Measurements from ENCODE around the gene POLG. TPM values are rescaled to one million over a fixed set of nuclear protein-coding genes. Genes with fewer than 3 reads are reported as not detected.

POLG gene
- total RNA-seq, 4 donors from 2014 or later, result 61.1 to 110 (median 82.6) TPM

- WGBS, 2 donors, result 32 to 52% methylated on average over 5 of the region's 5 CpGs
- H3K4me3 ChIP-seq (ENCODE audit: low read depth, poor library complexity, severe bottlenecking), result no peak overlapping the region
- no peak for DNase-seq (ENCODE audit: low spot score in 2 of 2)
- TF ChIP-seq POLR2A (IDR thresholded peaks at IDR 0.05) (no peak), CTCF (IDR thresholded peaks at IDR 0.05) (no peak)
- intact Hi-C loops (cut with DNase I; ENCODE audit: low total_unique reads), result loop anchor here (5.0 kb wide), 1 partner anchor 1662 kb away; no protein-coding TSS in a partner anchor
Observed at GRCh38 chr15:89379818-89380217, 45.2 kb upstream of the POLG start.

- intact Hi-C loops (cut with DNase I; ENCODE audit: low total_unique reads), result no loop called here
- TF ChIP-seq POLR2A (IDR thresholded peaks at IDR 0.05) (no peak), CTCF (IDR thresholded peaks at IDR 0.05) (no peak)
- DNase-seq (ENCODE audit: low spot score in 2 of 2), result no peak
- no peak overlapping the region for H3K4me3 ChIP-seq (ENCODE audit: low read depth, poor library complexity, severe bottlenecking)
- WGBS, 2 donors, result 31 to 40% methylated on average over 17 to 21 of the region's 28 CpGs
Observed at GRCh38 chr15:89379251-89379695, 44.6 kb upstream of the POLG start.

GRCh38 chr15:89378296-89379151 is 43.9 kb upstream of the POLG start:
- no peak overlapping the region for H3K4me3 ChIP-seq (ENCODE audit: low read depth, poor library complexity, severe bottlenecking)
- WGBS, 2 donors, result 7 to 13% methylated on average over 59 to 63 of the region's 76 CpGs
- intact Hi-C loops (cut with DNase I; ENCODE audit: low total_unique reads), result no loop called here
- TF ChIP-seq CTCF (IDR thresholded peaks at IDR 0.05), result no peak
- no peak for TF ChIP-seq POLR2A (IDR thresholded peaks at IDR 0.05)
- DNase-seq (ENCODE audit: low spot score in 2 of 2), result peak in 1 of 2 donors; percentile 51

- DNase-seq (ENCODE audit: low spot score in 2 of 2), result no peak
- intact Hi-C loops (cut with DNase I; ENCODE audit: low total_unique reads), result no loop called here
- WGBS, 2 donors, result 4 to 5% methylated on average over 16 to 24 of the region's 30 CpGs
- TF ChIP-seq POLR2A (IDR thresholded peaks at IDR 0.05) (no peak), CTCF (IDR thresholded peaks at IDR 0.05) (no peak)
- no peak overlapping the region for H3K4me3 ChIP-seq (ENCODE audit: low read depth, poor library complexity, severe bottlenecking)
Observed at GRCh38 chr15:89377842-89378295, 43.2 kb upstream of the POLG start.

- intact Hi-C loops (cut with DNase I; ENCODE audit: low total_unique reads), result no loop called here
- 32 to 40% methylated on average over 10 to 19 of the region's 31 CpGs for WGBS, 2 donors
- no peak for TF ChIP-seq CTCF (IDR thresholded peaks at IDR 0.05)
- no peak overlapping the region for H3K4me3 ChIP-seq (ENCODE audit: low read depth, poor library complexity, severe bottlenecking)
- DNase-seq (ENCODE audit: low spot score in 2 of 2), result no peak
Observed at GRCh38 chr15:89377024-89377841, 42.6 kb upstream of the POLG start.

All from lower leg skin (tissue), 4 donors.